Liver (tissue), 9 donors: ENCODE measurements around the gene VDAC2. TPM values are rescaled to one million over a fixed set of nuclear protein-coding genes. Genes with fewer than 3 reads are reported as not detected.

Experiments
- DNase-seq: peaks from one replicate; pipeline ENCODE4 v3.0.0-alpha.2; 2017; ENCODE audit warnings: low spot score
- H3K27ac ChIP-seq, 2 donors: one replicate each; pipeline ENCODE4 v1.7.0; 2013; ENCODE audit warnings: inconsistent platforms in 2 of 2, low read length in 2 of 2, control low read depth in 1 of 2, low read depth in 1 of 2, mild to moderate bottlenecking in 1 of 2
- H3K27me3 ChIP-seq, 4 donors: one replicate each; pipeline versions ENCODE4 v1.6.1 to v1.7.0; 2013; ENCODE audit warnings: low read length in 3 of 4, inconsistent platforms in 1 of 4, mild to moderate bottlenecking in 1 of 4, moderate library complexity in 1 of 4; ENCODE audit not compliant: control insufficient read depth in 4 of 4, insufficient read depth in 4 of 4
- H3K36me3 ChIP-seq, 4 donors: one replicate each; pipeline versions ENCODE4 v1.6.1 to v1.7.0; 2013; ENCODE audit warnings: low read length in 3 of 4, mild to moderate bottlenecking in 3 of 4, low read depth in 1 of 4, moderate library complexity in 1 of 4; ENCODE audit not compliant: control insufficient read depth in 4 of 4, insufficient read depth in 3 of 4
- H3K4me1 ChIP-seq, 4 donors: one replicate each; pipeline versions ENCODE4 v1.6.1 to v1.7.0; 2013; ENCODE audit warnings: low read length in 3 of 4, mild to moderate bottlenecking in 3 of 4, moderate library complexity in 1 of 4; ENCODE audit not compliant: control insufficient read depth in 4 of 4, insufficient read depth in 4 of 4
- H3K4me3 ChIP-seq, 3 donors: one replicate each; pipeline versions ENCODE4 v1.6.1 to v1.7.0; 2013; ENCODE audit warnings: low read length in 3 of 3, control low read depth in 1 of 3, low read depth in 1 of 3, mild to moderate bottlenecking in 1 of 3
- H3K9ac ChIP-seq, 2 donors: one replicate each; pipeline ENCODE4 v1.7.0; 2013; ENCODE audit warnings: low read length in 2 of 2, mild to moderate bottlenecking in 2 of 2, moderate library complexity in 2 of 2, control low read depth in 1 of 2, low read depth in 1 of 2
- H3K9me3 ChIP-seq, 4 donors: one replicate each; pipeline versions ENCODE4 v1.6.1 to v1.7.0; 2013; ENCODE audit warnings: low read length in 3 of 4; ENCODE audit not compliant: control insufficient read depth in 4 of 4
- ATF3 ChIP-seq: IDR thresholded peaks from 2 replicates; pipeline ENCODE4 v1.6.1; 2016; ENCODE audit warnings: antibody characterized with exemption
- EGR1 ChIP-seq, 2 donors: IDR thresholded peaks; 2 replicates each; pipeline ENCODE4 v1.6.1; 2016 to 2018; ENCODE audit warnings: antibody characterized with exemption in 2 of 2, low read depth in 2 of 2
- FOXA1 ChIP-seq: IDR thresholded peaks from 2 replicates; pipeline ENCODE4 v1.6.1; 2016; ENCODE audit warnings: antibody characterized with exemption
- FOXA2 ChIP-seq: IDR thresholded peaks from 2 replicates; pipeline ENCODE4 v1.6.1; 2016; ENCODE audit warnings: antibody characterized with exemption
- GABPA ChIP-seq, 2 donors: IDR thresholded peaks in 1 of 2; conservative IDR thresholded peaks in 1 of 2; 2 replicates each; pipeline ENCODE4 v1.6.1; 2016; ENCODE audit warnings: antibody characterized with exemption in 2 of 2, mild to moderate bottlenecking in 1 of 2, moderate library complexity in 1 of 2
- HNF4A ChIP-seq, 2 donors: conservative IDR thresholded peaks; 2 replicates each; pipeline ENCODE4 v1.6.1; 2016; ENCODE audit warnings: antibody characterized with exemption in 2 of 2, mild to moderate bottlenecking in 2 of 2
- HNF4G ChIP-seq: IDR thresholded peaks from 2 replicates; pipeline ENCODE4 v1.6.1; 2016; ENCODE audit warnings: antibody characterized with exemption
- JUND ChIP-seq, 2 donors: IDR thresholded peaks; 2 replicates each; pipeline ENCODE4 v1.6.1; 2016; ENCODE audit warnings: antibody characterized with exemption in 2 of 2
- NR2F2 ChIP-seq: IDR thresholded peaks from 2 replicates; pipeline ENCODE4 v1.6.1; 2016; ENCODE audit warnings: antibody characterized with exemption
- RAD21 ChIP-seq, 2 donors: IDR thresholded peaks; 2 replicates each; pipeline ENCODE4 v1.6.1; 2016; ENCODE audit warnings: antibody characterized with exemption in 2 of 2, mild to moderate bottlenecking in 2 of 2
- REST ChIP-seq: IDR thresholded peaks from 2 replicates; pipeline ENCODE4 v1.6.1; 2016; ENCODE audit warnings: antibody characterized with exemption, mild to moderate bottlenecking
- RXRA ChIP-seq, 2 donors: IDR thresholded peaks; 2 replicates each; pipeline ENCODE4 v1.6.1; 2017 to 2018; ENCODE audit warnings: antibody characterized with exemption in 2 of 2, mild to moderate bottlenecking in 1 of 2
- SP1 ChIP-seq: IDR thresholded peaks from 2 replicates; pipeline ENCODE4 v1.6.1; 2018; ENCODE audit warnings: antibody characterized with exemption, mild to moderate bottlenecking
- TAF1 ChIP-seq: conservative IDR thresholded peaks from 2 replicates; pipeline ENCODE4 v1.6.1; 2016; ENCODE audit warnings: antibody characterized with exemption, mild to moderate bottlenecking
- YY1 ChIP-seq: IDR thresholded peaks from 2 replicates; pipeline ENCODE4 v1.6.1; 2016; ENCODE audit warnings: antibody characterized with exemption, mild to moderate bottlenecking
- WGBS: extraction: QIAGEN DNeasy Blood & Tissue Kit; methylation state at CpG from one replicate; pipeline ENCODE4 v1.1.7; 2013; 5-methylcytosine and 5-hydroxymethylcytosine counted together
- polyA plus RNA-seq, 2 donors: library from polyadenylated mRNA; stranded (reverse) in 1 of 2; unstranded in 1 of 2; fragments of 200-250 nt in 1 of 2; fragments of >200 nt in 1 of 2; fragmentation: Nextera tagmentation in 1 of 2; extraction: Ambion mirVana in 1 of 2; gene quantifications; one replicate each; pipeline versions ENCODE4 v1.2.1 to v1.2.3, GENCODE V29; 2013 to 2015
- total RNA-seq, 2 donors: library from RNA; depleted of rRNA; stranded (reverse); fragments of >200 nt; gene quantifications; one replicate each; pipeline ENCODE4 v1.2.3, GENCODE V29; 2014
- TF ChIP-seq, protein P1 (sequence below): fragments of 150-350 bp; IDR thresholded peaks from 2 replicates; pipeline ENCODE4 v1.5.1; 2017; ENCODE audit warnings: improper control_type of control experiment, low read depth, low read length; ENCODE audit not compliant: missing input control
- TF ChIP-seq, protein P2 (sequence below): IDR thresholded peaks from 2 replicates; pipeline ENCODE4 v1.6.1; 2016; ENCODE audit warnings: antibody characterized with exemption
- donor health status: healthy.
- donor health status: healthy.
- donor health status: healthy.
- donor health status: healthy.
- donor health status: healthy.

Gene VDAC2
- total and polyA plus RNA-seq, 4 donors = 41.3 to 67.1 (median 52.5) TPM

GRCh38 chr10:75260990-75261389 is 50.4 kb downstream of the VDAC2 start:
- no peak for TF ChIP-seq NR2F2
- TF ChIP-seq GABPA (IDR thresholded peaks at IDR 0.05 in 1 of 2, conservative IDR thresholded peaks at IDR 0.05 in 1 of 2) = no peak
- no peak for TF ChIP-seq JUND (IDR thresholded peaks at IDR 0.05)
- no peak for TF ChIP-seq SP1
- TF ChIP-seq FOXA2 = no peak
- TF ChIP-seq REST = no peak
- no peak for TF ChIP-seq YY1
- no peak for TF ChIP-seq HNF4A (conservative IDR thresholded peaks at IDR 0.05)
- TF ChIP-seq, protein P1, sequence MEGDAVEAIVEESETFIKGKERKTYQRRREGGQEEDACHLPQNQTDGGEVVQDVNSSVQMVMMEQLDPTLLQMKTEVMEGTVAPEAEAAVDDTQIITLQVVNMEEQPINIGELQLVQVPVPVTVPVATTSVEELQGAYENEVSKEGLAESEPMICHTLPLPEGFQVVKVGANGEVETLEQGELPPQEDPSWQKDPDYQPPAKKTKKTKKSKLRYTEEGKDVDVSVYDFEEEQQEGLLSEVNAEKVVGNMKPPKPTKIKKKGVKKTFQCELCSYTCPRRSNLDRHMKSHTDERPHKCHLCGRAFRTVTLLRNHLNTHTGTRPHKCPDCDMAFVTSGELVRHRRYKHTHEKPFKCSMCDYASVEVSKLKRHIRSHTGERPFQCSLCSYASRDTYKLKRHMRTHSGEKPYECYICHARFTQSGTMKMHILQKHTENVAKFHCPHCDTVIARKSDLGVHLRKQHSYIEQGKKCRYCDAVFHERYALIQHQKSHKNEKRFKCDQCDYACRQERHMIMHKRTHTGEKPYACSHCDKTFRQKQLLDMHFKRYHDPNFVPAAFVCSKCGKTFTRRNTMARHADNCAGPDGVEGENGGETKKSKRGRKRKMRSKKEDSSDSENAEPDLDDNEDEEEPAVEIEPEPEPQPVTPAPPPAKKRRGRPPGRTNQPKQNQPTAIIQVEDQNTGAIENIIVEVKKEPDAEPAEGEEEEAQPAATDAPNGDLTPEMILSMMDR = no peak
- TF ChIP-seq TAF1 = no peak
- TF ChIP-seq, protein P2, sequence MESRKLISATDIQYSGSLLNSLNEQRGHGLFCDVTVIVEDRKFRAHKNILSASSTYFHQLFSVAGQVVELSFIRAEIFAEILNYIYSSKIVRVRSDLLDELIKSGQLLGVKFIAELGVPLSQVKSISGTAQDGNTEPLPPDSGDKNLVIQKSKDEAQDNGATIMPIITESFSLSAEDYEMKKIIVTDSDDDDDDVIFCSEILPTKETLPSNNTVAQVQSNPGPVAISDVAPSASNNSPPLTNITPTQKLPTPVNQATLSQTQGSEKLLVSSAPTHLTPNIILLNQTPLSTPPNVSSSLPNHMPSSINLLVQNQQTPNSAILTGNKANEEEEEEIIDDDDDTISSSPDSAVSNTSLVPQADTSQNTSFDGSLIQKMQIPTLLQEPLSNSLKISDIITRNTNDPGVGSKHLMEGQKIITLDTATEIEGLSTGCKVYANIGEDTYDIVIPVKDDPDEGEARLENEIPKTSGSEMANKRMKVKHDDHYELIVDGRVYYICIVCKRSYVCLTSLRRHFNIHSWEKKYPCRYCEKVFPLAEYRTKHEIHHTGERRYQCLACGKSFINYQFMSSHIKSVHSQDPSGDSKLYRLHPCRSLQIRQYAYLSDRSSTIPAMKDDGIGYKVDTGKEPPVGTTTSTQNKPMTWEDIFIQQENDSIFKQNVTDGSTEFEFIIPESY = no peak
- no peak for TF ChIP-seq RAD21 (IDR thresholded peaks at IDR 0.05)
- TF ChIP-seq EGR1 (IDR thresholded peaks at IDR 0.05; ENCODE audit: low read depth in 2 of 2) = no peak
- TF ChIP-seq FOXA1 = no peak
- no peak for TF ChIP-seq ATF3
- TF ChIP-seq HNF4G = no peak
- no peak for TF ChIP-seq RXRA (IDR thresholded peaks at IDR 0.05)

More at GRCh38 chr10:75260990-75261389, 50.4 kb downstream of the VDAC2 start:
- WGBS = 76% methylated on average over 3 of the region's 3 CpGs
- no peak for DNase-seq
- Histone ChIP-seq H3K9ac (no peak overlapping the region), H3K4me1 (no peaks in the 10 kb centered on the region), H3K4me3 (no peak overlapping the region), H3K27ac (no peak overlapping the region), H3K9me3 (no peaks in the 10 kb centered on the region), H3K27me3 (no peaks in the 10 kb centered on the region), H3K36me3 (no peaks in the 10 kb centered on the region)
